Ecto neural progenitor cell (in vitro differentiated cells): ENCODE measurements around the gene TRUB1.

Experiments used
- DNase-seq: peaks from one replicate; pipeline ENCODE4 v3.0.0-alpha.2; 2018; ENCODE audit warnings: low spot score

The TRUB1 gene

DNA sequence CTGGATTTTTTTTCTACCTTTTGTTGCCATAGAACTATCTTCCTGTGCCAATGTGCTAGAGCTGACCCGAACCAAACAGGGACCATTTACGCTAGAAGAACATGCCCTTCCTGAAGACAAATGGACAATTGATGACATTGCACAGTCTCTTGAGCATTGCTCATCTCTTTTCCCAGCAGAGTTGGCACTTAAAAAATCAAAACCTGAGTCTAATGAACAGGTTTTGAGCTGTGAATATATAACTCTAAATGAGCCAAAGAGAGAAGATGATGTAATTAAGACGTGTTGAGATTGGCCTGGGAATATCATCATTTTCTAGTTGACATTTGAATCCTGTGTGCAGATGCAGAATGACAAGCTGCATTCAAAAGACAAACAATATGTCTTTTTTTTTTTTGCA is 37.1 kb downstream of the TRUB1 start:
- no peak for DNase-seq

- DNase-seq = no peak
Measured at GRCh38 chr10:114982989-114983388, 45.0 kb downstream of the TRUB1 start.

- DNase-seq = no peak
Measured at GRCh38 chr10:114987995-114988394, 50.0 kb downstream of the TRUB1 start.

DNA sequence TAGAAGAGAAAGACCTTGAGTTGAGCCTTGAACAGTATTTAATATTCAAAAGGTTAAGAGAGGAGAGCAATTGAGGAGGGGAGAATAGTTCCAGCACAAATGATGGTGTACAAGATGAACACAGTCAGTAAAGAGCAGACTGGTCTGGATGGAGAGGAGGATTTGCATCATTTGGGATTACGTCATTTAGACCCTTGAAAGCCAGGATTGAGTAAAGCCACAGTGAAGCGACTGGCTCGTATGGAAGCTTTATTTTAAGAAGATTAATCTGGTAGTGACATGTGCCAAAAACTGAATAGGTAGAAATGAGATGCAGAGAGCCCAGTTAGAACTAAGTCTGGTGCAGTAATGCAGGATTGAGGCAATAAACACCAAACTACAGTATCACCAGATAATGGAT is 52.6 kb downstream of the TRUB1 start:
- DNase-seq = no peak

DNA sequence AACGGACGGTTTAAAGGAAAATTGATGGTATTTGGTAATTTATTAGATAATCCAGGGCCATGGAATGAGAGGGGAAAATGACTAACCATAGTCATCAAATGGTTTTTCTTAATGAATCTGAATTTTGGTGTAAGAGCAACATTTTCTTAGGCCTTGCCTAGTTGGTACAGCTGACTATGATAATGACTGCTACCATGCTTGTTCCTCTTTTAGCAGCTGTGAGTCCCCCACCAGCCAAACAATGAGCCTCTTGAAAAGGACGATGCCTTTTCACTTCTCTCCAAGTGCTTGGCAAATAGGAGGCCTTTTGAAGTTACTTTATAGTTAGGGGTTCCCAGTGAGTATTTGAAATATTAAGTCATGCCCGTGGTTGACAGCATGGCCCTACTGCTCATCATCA is 53.0 kb downstream of the TRUB1 start:
- no peak for DNase-seq

- no peak for DNase-seq
Measured at GRCh38 chr10:114992189-114992775, 54.3 kb downstream of the TRUB1 start.

DNA sequence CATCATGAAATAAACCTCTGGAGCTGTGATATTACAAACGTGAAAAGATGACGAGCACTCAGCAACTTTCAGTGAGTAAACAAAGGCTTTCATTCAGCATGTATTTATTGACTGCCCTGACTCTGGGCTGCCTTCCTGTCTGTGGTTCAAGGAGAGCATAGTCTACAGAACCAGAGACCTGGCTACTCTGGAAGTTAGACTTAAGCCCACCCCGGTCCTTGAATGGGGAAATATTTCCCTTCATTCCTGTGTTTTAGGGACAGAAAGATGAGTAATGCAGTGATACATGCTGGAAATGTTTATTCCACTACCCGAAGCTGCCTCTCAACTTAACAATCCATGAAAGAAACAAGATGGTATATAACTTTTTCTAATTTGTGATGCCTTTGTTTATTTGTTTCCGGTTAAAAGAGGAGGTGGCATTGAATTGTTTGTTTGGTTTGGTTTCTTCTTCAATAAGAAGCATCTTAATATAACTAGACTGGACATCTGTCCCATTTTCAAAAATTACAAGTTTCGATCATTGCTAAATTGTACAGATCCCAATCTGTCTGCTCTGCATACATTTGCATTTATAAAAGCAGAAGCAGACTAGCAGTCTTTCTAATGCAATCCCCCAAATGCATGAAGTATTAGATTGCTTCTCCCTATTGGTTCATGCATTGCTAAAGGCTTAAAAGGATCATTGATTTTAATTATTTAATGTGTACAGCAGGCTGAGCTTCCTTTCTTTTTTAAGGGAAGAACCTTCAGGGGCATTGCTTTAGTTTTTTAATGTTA is 57.7 kb downstream of the TRUB1 start:
- no peak for DNase-seq

DNA sequence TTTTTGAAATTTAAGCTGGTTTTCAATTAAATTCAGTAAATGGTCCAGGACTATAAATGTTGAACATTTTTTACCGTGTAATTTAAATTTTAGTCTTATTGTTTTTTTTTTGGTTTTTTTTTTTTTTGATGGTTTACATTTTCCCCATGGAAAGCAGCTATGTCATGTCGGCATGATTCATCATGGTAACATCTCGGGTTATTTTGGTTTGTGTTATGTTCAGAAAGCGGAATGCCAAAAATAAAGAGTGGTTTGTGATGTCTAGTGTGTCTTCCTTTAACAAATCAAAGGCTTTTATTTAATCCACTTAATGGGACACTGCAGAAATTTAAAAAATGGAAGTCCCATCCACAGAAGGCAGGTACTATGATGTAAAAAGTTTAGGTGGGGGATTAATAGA is 58.5 kb downstream of the TRUB1 start:
- no peak for DNase-seq

DNA sequence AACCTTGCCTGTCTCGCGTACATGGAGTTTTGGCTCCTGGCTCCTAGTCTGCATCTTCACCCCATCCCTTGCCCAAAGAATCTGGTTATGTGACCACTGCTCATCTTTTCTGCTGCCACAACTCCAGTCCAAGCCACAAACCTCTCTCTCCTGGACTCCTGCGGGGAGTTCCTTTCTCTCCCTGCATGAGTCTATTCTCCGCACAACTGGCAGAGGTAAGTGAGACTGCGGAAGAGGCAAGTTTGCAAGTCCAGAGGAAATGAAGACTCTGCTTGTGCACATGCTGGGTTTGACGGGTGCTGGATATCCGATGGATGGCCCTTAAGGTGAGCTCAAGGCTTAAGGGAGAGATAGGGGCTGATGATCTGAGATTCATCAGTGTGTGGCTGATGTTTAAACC is 61.0 kb downstream of the TRUB1 start:
- DNase-seq = no peak

GRCh38 chr10:115001506-115002381 is 63.7 kb downstream of the TRUB1 start:
- no peak for DNase-seq

GRCh38 chr10:115003396-115003795 is 65.4 kb downstream of the TRUB1 start:
- DNase-seq = no peak

DNA sequence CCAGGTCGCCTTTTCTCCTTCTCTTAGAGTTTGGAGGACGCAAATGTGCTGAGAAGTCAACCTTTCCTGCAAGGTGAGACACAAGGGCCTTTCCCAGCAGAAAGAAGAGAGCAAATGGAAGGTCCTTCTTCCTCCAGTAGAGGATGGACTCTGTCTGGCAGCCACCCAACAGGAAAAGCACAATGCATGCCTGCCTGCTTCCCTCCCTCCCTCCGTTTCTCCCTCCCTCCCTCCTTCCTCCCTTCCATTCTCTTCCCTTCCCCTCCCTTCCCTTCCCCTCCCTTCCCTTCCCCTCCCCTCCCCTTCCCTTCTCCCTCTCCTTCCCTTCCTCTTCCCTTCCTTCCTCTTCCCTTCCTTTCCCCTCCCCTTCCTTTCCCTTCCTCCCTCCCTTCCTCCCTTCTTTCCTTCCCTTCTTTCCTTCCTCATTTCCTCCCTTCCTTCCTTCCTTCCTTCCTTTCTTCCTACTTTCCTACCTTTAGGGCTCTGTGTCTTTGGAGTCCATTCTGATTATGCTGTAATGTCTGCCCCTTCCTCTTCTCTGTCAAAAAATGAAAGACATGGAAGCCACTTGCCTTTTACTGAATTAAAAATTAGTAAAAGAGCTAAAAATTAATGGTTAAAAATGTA is 66.4 kb downstream of the TRUB1 start:
- DNase-seq = no peak

DNA sequence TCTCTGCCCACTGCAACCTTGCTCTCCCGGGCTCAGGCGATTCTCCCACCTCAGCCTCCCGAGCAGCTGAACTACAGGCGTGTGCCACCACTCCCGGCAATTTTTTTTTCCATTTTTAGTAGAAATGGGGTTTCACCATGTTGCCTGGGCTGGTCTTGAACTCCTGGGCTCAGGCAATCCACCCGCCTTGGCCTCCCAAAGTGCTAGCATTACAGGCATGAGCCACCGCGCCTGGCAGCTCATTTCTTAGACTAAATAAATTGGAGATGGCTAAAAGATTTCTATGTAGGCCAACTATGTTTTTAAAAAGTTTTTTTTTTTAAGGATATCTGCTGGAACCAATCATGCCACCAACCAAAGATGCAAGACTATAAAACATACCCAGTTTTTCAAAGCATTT is 67.8 kb downstream of the TRUB1 start:
- no peak for DNase-seq

- DNase-seq = no peak
Measured at GRCh38 chr10:115018185-115018931, 80.4 kb downstream of the TRUB1 start.

- DNase-seq = no peak
Measured at GRCh38 chr10:115020449-115020848, 82.5 kb downstream of the TRUB1 start.

- DNase-seq = no peak
Measured at GRCh38 chr10:115022733-115023132, 84.7 kb downstream of the TRUB1 start.

DNA sequence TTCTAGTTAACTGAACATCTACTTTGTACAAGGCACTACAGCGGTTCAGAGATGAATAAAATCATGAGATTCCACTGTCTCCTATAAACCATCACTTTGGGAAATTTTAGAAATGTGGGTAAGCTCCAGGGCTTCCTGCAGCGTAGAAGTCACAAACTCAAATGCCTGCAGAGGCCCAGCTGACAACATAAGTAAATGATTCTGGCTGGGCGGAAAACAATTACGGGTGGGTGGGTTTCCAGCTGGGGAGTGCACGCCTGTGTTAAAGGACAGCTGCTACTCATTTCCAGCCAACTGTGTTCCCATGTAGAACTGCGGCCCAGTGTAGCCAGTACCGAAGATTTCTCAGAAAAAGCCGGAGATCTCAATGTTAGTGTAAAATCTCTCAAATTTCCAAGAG is 85.7 kb downstream of the TRUB1 start:
- DNase-seq = no peak

- no peak for DNase-seq
Measured at GRCh38 chr10:115024371-115024770, 86.4 kb downstream of the TRUB1 start.

DNA sequence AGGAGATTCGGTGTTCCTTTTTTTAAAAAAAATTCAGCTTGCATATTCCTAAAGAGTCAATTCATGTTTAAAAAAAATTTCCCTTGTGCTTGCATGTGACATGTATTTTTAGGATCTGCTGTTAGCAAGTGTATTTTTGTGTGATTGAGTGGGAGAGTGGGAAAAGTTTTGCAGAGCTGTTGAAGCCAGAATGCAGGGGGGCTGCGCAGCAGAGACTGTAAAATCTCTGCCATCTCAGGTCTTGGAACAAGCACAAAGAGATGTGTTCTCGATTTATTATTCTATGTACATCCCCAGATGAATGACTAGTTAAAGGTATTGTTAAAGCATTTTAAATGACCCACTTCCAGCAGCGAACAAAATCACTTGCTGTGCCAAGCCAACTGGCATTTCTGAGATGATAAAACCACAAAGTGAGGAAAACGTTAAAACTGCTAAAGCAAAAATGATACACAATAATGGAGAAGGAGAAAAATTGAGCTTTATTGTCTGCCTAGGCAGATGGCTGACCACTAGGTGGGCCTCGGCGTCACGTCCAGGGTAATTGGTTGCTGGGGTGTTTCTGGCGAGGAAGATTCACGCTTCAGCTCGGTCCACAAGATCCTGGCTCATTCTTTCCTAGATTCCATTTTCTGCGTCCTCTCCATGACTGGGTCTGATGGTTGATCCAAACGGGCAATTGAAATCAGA is 88.2 kb downstream of the TRUB1 start:
- DNase-seq = no peak

DNA sequence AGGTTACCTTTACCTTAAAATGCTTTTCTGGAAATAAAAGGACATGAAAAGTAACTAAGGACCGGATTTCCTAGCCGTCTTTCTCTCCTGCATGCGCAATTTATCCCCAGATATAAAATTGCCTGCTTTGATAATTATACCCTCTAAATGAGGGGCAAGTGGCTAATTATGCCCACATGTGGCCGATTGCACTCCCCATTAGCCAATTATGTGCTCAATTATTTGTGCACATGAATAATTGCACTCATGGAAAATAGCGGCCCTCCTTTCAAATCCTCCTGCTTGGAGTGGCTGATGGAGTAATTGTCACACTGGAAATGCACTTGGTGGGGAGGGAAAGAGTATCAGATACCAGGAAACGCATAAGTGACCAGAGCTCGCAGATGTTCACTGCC is 88.7 kb downstream of the TRUB1 start:
- DNase-seq = no peak
